Gastrocnemius medialis (tissue), 4 donors: ENCODE data around the gene RSPO3. TPM values are rescaled to one million over a fixed set of nuclear protein-coding genes. Genes with fewer than 3 reads are reported as not detected.

Source experiments
- ATAC-seq, 2 donors: fragments of 150-250 bp; one replicate each; pipeline ENCODE4 v1.9.1; 2016
- DNase-seq, 2 donors: peaks; one replicate each; pipeline ENCODE4 v3.0.0-alpha.2; 2019
- H3K27ac ChIP-seq, 4 donors: fragments of 200-600 bp; sonication (generic); 1 replicate in 1 of 4; 2 replicates in 3 of 4; pipeline ENCODE4 v1.5.1; 2016 to 2018; ENCODE audit warnings: mild to moderate bottlenecking in 2 of 4, moderate library complexity in 1 of 4
- H3K27me3 ChIP-seq, 3 donors: fragments of 200-600 bp; sonication (generic) in 2 of 3; 1 replicate in 1 of 3; 2 replicates in 2 of 3; pipeline versions ENCODE4 v1.5.1 to v1.6.0; 2016 to 2019; ENCODE audit warnings: mild to moderate bottlenecking in 1 of 3, moderate library complexity in 1 of 3
- H3K36me3 ChIP-seq, 2 donors: fragments of 200-600 bp; sonication (generic) in 1 of 2; one replicate each; pipeline ENCODE4 v1.5.1; 2017 to 2018
- H3K4me1 ChIP-seq, 2 donors: fragments of 200-600 bp; sonication (generic) in 1 of 2; one replicate each; pipeline ENCODE4 v1.5.1; 2016 to 2017; ENCODE audit warnings: mild to moderate bottlenecking in 2 of 2
- H3K4me3 ChIP-seq, 4 donors: fragments of 200-600 bp; sonication (generic) in 3 of 4; 1 replicate in 1 of 4; 2 replicates in 3 of 4; pipeline ENCODE4 v1.5.1; 2016 to 2019; ENCODE audit warnings: mild to moderate bottlenecking in 2 of 4
- H3K9me3 ChIP-seq, 3 donors: fragments of 200-600 bp; sonication (generic) in 2 of 3; 1 replicate in 1 of 3; 2 replicates in 2 of 3; pipeline ENCODE4 v1.5.1; 2016 to 2019
- CTCF ChIP-seq, 5 experiments: fragments of 450-650 bp in 3 of 5; fragments of 200-600 bp in 2 of 5; sonication (generic) in 2 of 5; IDR thresholded peaks in 4 of 5; conservative IDR thresholded peaks in 1 of 5; 1 replicate in 4 of 5; 2 replicates in 1 of 5; pipeline ENCODE4 v1.5.1; 2016 to 2019; ENCODE audit warnings: antibody characterized with exemption in 5 of 5, mild to moderate bottlenecking in 3 of 5, moderate library complexity in 3 of 5
- POLR2A ChIP-seq, 2 donors: fragments of 450-650 bp; IDR thresholded peaks; one replicate each; pipeline ENCODE4 v1.6.1; 2017; ENCODE audit warnings: antibody characterized with exemption in 2 of 2, mild to moderate bottlenecking in 2 of 2, moderate library complexity in 2 of 2
- in situ Hi-C, 4 donors: fragments of 200-750 bp; cut with MboI; loops; one replicate each; pipeline versions ENCODE4 v1.15.0 to v1.8.0; 2017; ENCODE audit warnings: low sequenced_read_pairs in 4 of 4
- intact Hi-C: fragments of 100-400 bp; cut with DNase I; formaldehyde crosslinking; loops from one replicate; pipeline ENCODE4 v1.15.1; 2023; ENCODE audit warnings: low total_unique reads
- total RNA-seq, 4 donors: library from RNA; depleted of rRNA; stranded (reverse); fragments of >200 nt; gene quantifications; one replicate each; pipeline versions ENCODE4 v1.1.0 to v1.2.3, GENCODE V29; 2016

The RSPO3 gene
- total RNA-seq, 4 donors from 2014 or later, result 4.8 to 30.5 (median 7.2) TPM

GRCh38 chr6:127164565-127164964 lies 46.1 kb downstream of the RSPO3 start:
- intact Hi-C loops (no loop called here), in situ Hi-C loops (no loop called here)
- Histone ChIP-seq H3K4me3 (no peak overlapping the region), H3K27me3 (no peaks in the 10 kb centered on the region), H3K4me1 (peaks cover 19 to 21% of the 10 kb centered on the region in 2 donors), H3K9me3 (no peaks in the 10 kb centered on the region), H3K36me3 (no peaks in the 10 kb centered on the region), H3K27ac (no peak overlapping the region)
- no peak for DNase-seq
- no peak for TF ChIP-seq CTCF (IDR thresholded peaks at IDR 0.05 in 4 of 5, conservative IDR thresholded peaks at IDR 0.05 in 1 of 5)
- no peak for TF ChIP-seq POLR2A (IDR thresholded peaks at IDR 0.05)
- no peak for ATAC-seq

DNA sequence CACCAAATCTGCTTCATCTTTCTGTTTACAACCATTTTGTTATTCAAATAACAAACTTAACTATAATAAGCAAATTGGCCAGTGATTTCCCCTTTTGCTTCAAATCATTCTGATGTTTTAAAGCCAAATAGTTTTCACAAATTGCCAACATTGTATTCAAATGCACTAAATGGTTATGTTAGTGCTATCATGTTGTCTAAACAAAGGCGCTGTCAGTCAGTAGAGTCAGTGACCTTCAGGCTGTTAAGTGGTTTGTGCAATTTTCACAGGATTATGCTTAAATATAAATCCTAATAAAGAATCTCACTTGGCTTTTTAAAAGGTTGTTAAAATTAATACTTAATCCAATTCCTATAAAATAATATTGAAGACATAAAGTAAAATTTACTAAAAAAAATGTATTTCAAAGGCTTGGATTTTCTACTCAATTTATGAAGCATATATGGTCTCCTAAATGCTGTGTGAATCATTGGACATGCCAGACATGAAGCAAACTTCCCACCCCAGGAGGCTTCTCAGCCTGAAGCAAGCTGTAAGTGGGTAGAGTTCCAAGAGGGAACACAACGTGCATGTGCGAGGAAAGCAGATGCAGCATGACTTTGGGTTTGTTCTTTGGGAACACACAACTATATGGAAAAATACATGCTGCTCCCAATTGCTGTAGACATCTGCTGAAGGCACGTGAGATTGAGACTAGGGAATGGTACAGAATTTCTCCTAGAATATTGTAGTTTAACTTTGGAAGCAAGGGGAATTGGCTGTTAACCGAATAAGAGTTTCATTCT lies 54.9 kb downstream of the RSPO3 start:
- in situ Hi-C loops, result no loop called here
- DNase-seq (peak in 1 of 2 donors; percentile 15), ATAC-seq (peak; percentile 43 to 66)
- Histone ChIP-seq H3K27me3 (no peaks in the 10 kb centered on the region), H3K9me3 (no peaks in the 10 kb centered on the region), H3K4me3 (no peak overlapping the region), H3K4me1 (peaks cover 15 to 29% of the 10 kb centered on the region in 2 donors), H3K36me3 (no peaks in the 10 kb centered on the region), H3K27ac (peak overlapping the region in 3 of 4 donors; percentile 17 to 42 (median 25))
- TF ChIP-seq CTCF (IDR thresholded peaks at IDR 0.05 in 4 of 5, conservative IDR thresholded peaks at IDR 0.05 in 1 of 5), result no peak
- no peak for TF ChIP-seq POLR2A (IDR thresholded peaks at IDR 0.05)
- intact Hi-C loops, result no loop called here

DNA sequence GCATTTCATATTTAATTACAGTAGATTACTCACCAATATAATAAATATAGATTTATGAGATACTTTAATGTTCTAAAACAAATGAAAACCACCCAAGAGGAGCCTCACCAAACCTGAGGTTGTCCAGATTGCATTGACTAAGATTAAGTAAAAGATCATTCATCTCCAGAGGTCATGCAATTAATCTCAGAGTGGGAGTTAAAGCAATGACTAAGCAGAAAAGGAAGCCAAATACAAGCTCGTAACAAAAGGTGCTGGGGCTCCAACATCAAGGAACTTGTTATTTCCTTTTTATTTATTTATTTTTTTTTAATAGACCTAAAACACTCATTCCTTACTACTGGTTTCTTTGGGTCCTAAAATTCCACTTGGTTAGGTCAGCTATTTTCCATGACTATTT lies 57.7 kb downstream of the RSPO3 start:
- ATAC-seq (no peak), DNase-seq (no peak)
- H3K36me3 ChIP-seq, result no peaks in the 10 kb centered on the region
- H3K4me3 ChIP-seq, result no peak overlapping the region
- in situ Hi-C loops, result loop anchor here in 1 of 4 donors (25.0 kb wide), 2 partner anchors 286 to 364 kb away; partner anchors contain the start of gene KIAA0408
- TF ChIP-seq POLR2A (IDR thresholded peaks at IDR 0.05) (no peak), CTCF (IDR thresholded peaks at IDR 0.05 in 4 of 5, conservative IDR thresholded peaks at IDR 0.05 in 1 of 5) (no peak)
- H3K27ac ChIP-seq, result peak overlapping the region; percentile 15 to 58 (median 42)
- intact Hi-C loops, result no loop called here
- peaks cover 15 to 29% of the 10 kb centered on the region in 2 donors for H3K4me1 ChIP-seq
- H3K27me3 ChIP-seq, result no peaks in the 10 kb centered on the region
- no peaks in the 10 kb centered on the region for H3K9me3 ChIP-seq

- peak; percentile 40 to 48 for ATAC-seq
- in situ Hi-C loops, result loop anchor here in 1 of 4 donors (25.0 kb wide), 2 partner anchors 285 to 365 kb away; partner anchors contain the start of gene KIAA0408
Measured at GRCh38 chr6:127177030-127177922, 58.8 kb downstream of the RSPO3 start.

More at GRCh38 chr6:127177030-127177922, 58.8 kb downstream of the RSPO3 start:
- Histone ChIP-seq H3K4me3 (no peak overlapping the region), H3K36me3 (no peaks in the 10 kb centered on the region), H3K9me3 (no peaks in the 10 kb centered on the region), H3K4me1 (peaks cover 15 to 26% of the 10 kb centered on the region in 2 donors), H3K27ac (peak overlapping the region; percentile 24 to 58 (median 42)), H3K27me3 (no peaks in the 10 kb centered on the region)
- intact Hi-C loops, result no loop called here
- TF ChIP-seq CTCF (IDR thresholded peaks at IDR 0.05 in 4 of 5, conservative IDR thresholded peaks at IDR 0.05 in 1 of 5), result no peak
- no peak for TF ChIP-seq POLR2A (IDR thresholded peaks at IDR 0.05)
- DNase-seq, result no peak
